Astrocyte of the spinal cord (primary cell): ENCODE data around the gene FGF14.

Experiments used
- DNase-seq: peaks from one replicate; pipeline ENCODE4 v3.0.0; 2011; ENCODE audit warnings: low read depth, low spot score
- H3K4me3 ChIP-seq: 2 replicates; pipeline ENCODE4 v1.5.1; 2011; ENCODE audit warnings: low read depth, mild to moderate bottlenecking, low read length, moderate library complexity
- CTCF ChIP-seq: IDR thresholded peaks from 2 replicates; pipeline ENCODE4 v1.5.1; 2012; ENCODE audit warnings: low read depth, mild to moderate bottlenecking, low read length, inconsistent platforms
- in situ Hi-C: cut with HindIII; loops from 2 replicates; pipeline ENCODE4 v1.10.0; 2017; ENCODE audit warnings: low sequenced_read_pairs

The FGF14 gene

DNA sequence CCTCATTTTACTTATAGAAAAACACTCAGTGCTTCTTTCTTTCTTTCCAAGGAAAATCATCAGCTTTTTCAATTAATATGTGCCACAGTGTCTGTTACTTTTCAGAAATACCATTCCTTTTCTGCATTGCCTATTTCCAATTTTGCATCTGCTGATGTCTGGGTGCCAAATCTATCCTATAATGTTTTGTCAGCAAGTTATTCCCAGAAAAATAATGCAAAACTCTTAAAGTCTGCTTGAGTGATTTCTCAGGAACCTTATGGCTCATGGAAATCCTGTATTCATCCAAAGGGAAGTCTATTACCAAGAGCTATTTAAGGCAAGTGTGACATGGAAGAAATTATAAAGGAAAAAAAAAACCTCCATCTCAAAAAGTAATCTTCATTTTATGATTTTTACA lies 224.4 kb downstream of the FGF14 start:
- no peak for DNase-seq
- TF ChIP-seq CTCF: no peak
- in situ Hi-C loops: no loop called here
- no peak overlapping the region for H3K4me3 ChIP-seq

DNA sequence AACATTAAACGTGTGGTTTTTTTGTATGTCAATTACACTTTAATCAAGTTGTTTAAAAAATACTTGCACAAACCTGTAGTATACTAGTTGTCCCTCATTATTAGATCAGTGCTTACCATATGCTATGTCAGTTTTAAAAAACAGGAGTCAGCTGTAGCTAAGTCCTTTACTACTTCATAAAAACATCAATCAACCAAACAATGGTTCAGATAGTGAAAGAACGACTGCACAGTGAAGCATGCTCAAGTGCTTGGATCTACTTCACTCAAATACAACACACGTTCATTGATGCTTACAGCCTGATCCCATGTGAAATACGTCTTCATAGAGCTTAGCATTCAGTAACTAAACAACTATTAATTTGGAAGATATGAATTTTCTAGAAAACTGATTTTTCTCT lies 225.0 kb downstream of the FGF14 start:
- no peak overlapping the region for H3K4me3 ChIP-seq
- no peak for TF ChIP-seq CTCF
- in situ Hi-C loops: no loop called here
- no peak for DNase-seq

GRCh38 chr13:102172406-102172805 lies 229.4 kb downstream of the FGF14 start:
- DNase-seq: no peak
- in situ Hi-C loops: no loop called here
- no peak overlapping the region for H3K4me3 ChIP-seq
- no peak for TF ChIP-seq CTCF

DNA sequence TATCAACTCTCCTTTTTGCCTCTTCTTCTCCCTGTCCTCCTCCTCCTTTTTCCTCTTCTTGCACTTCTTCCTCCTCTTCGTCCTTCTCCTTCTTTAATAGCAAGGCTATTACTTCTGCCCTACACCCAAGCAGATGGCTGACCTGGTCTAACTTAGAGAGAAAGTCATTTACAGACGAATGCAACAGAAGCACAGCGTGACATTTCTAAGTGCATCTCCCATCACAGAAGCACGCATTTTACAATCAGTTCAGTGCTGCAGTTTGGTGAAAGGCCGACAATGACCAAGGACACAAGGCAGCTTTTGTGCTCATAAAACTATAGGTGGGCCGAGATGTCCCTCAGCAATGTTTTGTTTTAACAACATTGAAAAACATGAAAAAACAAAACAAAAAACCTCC lies 231.5 kb downstream of the FGF14 start:
- DNase-seq: no peak
- in situ Hi-C loops: no loop called here
- no peak for TF ChIP-seq CTCF
- H3K4me3 ChIP-seq: no peak overlapping the region

- no peak for DNase-seq
- H3K4me3 ChIP-seq: no peak overlapping the region
- TF ChIP-seq CTCF: no peak
- in situ Hi-C loops: no loop called here
These were observed 232.3 kb downstream of the FGF14 start for GRCh38 chr13:102169471-102170015.

- no peak for TF ChIP-seq CTCF
- in situ Hi-C loops: no loop called here
- no peak overlapping the region for H3K4me3 ChIP-seq
- no peak for DNase-seq
These were observed 249.1 kb downstream of the FGF14 start for GRCh38 chr13:102152790-102153189.

DNA sequence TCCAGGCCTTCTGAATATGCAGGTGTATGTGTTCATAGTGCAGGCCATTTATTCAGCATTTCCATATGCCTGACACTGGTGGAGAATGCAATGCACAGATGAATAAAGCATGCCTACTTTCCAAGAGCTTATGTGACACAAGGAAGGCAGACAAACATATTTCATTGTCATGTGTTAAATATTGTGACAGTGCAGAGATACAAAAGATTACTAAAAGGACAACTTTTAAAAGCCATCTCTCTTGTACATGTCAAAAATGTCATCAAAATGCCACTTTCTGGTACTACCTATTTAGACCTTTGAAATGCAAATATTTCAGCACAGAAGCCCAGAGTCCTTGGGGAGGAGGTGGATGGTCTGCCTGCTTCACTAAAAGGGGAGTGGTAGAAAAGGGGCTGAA lies 254.5 kb downstream of the FGF14 start:
- in situ Hi-C loops: no loop called here
- no peak for TF ChIP-seq CTCF
- H3K4me3 ChIP-seq: no peak overlapping the region
- no peak for DNase-seq
